Gastrocnemius medialis (tissue), 4 donors: ENCODE measurements around the gene ADGRG1. TPM values are rescaled to one million over a fixed set of nuclear protein-coding genes. Genes with fewer than 3 reads are reported as not detected.

Experiments used
- ATAC-seq, 2 donors: fragments of 150-250 bp; one replicate each; pipeline ENCODE4 v1.9.1; 2016
- DNase-seq, 2 donors: peaks; one replicate each; pipeline ENCODE4 v3.0.0-alpha.2; 2019
- H3K27ac ChIP-seq, 4 donors: fragments of 200-600 bp; sonication (generic); 1 replicate in 1 of 4; 2 replicates in 3 of 4; pipeline ENCODE4 v1.5.1; 2016 to 2018; ENCODE audit warnings: mild to moderate bottlenecking in 2 of 4, moderate library complexity in 1 of 4
- H3K27me3 ChIP-seq, 3 donors: fragments of 200-600 bp; sonication (generic) in 2 of 3; 1 replicate in 1 of 3; 2 replicates in 2 of 3; pipeline versions ENCODE4 v1.5.1 to v1.6.0; 2016 to 2019; ENCODE audit warnings: mild to moderate bottlenecking in 1 of 3, moderate library complexity in 1 of 3
- H3K36me3 ChIP-seq, 2 donors: fragments of 200-600 bp; sonication (generic) in 1 of 2; one replicate each; pipeline ENCODE4 v1.5.1; 2017 to 2018
- H3K4me1 ChIP-seq, 2 donors: fragments of 200-600 bp; sonication (generic) in 1 of 2; one replicate each; pipeline ENCODE4 v1.5.1; 2016 to 2017; ENCODE audit warnings: mild to moderate bottlenecking in 2 of 2
- H3K4me3 ChIP-seq, 4 donors: fragments of 200-600 bp; sonication (generic) in 3 of 4; 1 replicate in 1 of 4; 2 replicates in 3 of 4; pipeline ENCODE4 v1.5.1; 2016 to 2019; ENCODE audit warnings: mild to moderate bottlenecking in 2 of 4
- H3K9me3 ChIP-seq, 3 donors: fragments of 200-600 bp; sonication (generic) in 2 of 3; 1 replicate in 1 of 3; 2 replicates in 2 of 3; pipeline ENCODE4 v1.5.1; 2016 to 2019
- POLR2A ChIP-seq, 2 donors: fragments of 450-650 bp; IDR thresholded peaks; one replicate each; pipeline ENCODE4 v1.6.1; 2017; ENCODE audit warnings: antibody characterized with exemption in 2 of 2, mild to moderate bottlenecking in 2 of 2, moderate library complexity in 2 of 2
- in situ Hi-C, 4 donors: fragments of 200-750 bp; cut with MboI; loops; one replicate each; pipeline versions ENCODE4 v1.15.0 to v1.8.0; 2017; ENCODE audit warnings: low sequenced_read_pairs in 4 of 4
- intact Hi-C: fragments of 100-400 bp; cut with DNase I; formaldehyde crosslinking; loops from one replicate; pipeline ENCODE4 v1.15.1; 2023; ENCODE audit warnings: low total_unique reads
- total RNA-seq, 4 donors: library from RNA; depleted of rRNA; stranded (reverse); fragments of >200 nt; gene quantifications; one replicate each; pipeline versions ENCODE4 v1.1.0 to v1.2.3, GENCODE V29; 2016
- TF ChIP-seq, protein P1 (sequence below), 5 experiments: fragments of 450-650 bp in 3 of 5; fragments of 200-600 bp in 2 of 5; sonication (generic) in 2 of 5; IDR thresholded peaks in 4 of 5; conservative IDR thresholded peaks in 1 of 5; 1 replicate in 4 of 5; 2 replicates in 1 of 5; pipeline ENCODE4 v1.5.1; 2016 to 2019; ENCODE audit warnings: antibody characterized with exemption in 5 of 5, mild to moderate bottlenecking in 3 of 5, moderate library complexity in 3 of 5

The ADGRG1 gene
- total RNA-seq, 4 donors from 2014 or later: 9.8 to 14.6 (median 13.3) TPM

DNA sequence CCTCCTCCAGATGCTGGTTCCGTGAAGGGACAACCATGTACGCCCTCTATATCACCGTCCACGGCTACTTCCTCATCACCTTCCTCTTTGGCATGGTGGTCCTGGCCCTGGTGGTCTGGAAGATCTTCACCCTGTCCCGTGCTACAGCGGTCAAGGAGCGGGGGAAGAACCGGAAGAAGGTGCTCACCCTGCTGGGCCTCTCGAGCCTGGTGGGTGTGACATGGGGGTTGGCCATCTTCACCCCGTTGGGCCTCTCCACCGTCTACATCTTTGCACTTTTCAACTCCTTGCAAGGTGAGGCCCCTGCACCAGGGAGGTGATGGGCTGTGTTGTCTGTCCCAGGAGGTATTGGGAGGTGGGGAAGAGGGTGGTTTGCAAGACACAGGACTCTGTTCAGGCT lies 57.2 kb downstream of the ADGRG1 start:
- H3K27me3 ChIP-seq: peaks cover 0 to 5% (median 0%) of the 10 kb centered on the region in 3 donors
- no peaks in the 10 kb centered on the region for H3K9me3 ChIP-seq
- in situ Hi-C loops: no loop called here
- no peaks in the 10 kb centered on the region for H3K36me3 ChIP-seq
- DNase-seq (no peak), ATAC-seq (no peak)
- no peak overlapping the region for H3K4me3 ChIP-seq
- intact Hi-C loops: no loop called here
- H3K27ac ChIP-seq: no peak overlapping the region
- TF ChIP-seq, protein P1, sequence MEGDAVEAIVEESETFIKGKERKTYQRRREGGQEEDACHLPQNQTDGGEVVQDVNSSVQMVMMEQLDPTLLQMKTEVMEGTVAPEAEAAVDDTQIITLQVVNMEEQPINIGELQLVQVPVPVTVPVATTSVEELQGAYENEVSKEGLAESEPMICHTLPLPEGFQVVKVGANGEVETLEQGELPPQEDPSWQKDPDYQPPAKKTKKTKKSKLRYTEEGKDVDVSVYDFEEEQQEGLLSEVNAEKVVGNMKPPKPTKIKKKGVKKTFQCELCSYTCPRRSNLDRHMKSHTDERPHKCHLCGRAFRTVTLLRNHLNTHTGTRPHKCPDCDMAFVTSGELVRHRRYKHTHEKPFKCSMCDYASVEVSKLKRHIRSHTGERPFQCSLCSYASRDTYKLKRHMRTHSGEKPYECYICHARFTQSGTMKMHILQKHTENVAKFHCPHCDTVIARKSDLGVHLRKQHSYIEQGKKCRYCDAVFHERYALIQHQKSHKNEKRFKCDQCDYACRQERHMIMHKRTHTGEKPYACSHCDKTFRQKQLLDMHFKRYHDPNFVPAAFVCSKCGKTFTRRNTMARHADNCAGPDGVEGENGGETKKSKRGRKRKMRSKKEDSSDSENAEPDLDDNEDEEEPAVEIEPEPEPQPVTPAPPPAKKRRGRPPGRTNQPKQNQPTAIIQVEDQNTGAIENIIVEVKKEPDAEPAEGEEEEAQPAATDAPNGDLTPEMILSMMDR (IDR thresholded peaks at IDR 0.05 in 4 of 5, conservative IDR thresholded peaks at IDR 0.05 in 1 of 5): no peak
- TF ChIP-seq POLR2A (IDR thresholded peaks at IDR 0.05): no peak
- no peaks in the 10 kb centered on the region for H3K4me1 ChIP-seq

DNA sequence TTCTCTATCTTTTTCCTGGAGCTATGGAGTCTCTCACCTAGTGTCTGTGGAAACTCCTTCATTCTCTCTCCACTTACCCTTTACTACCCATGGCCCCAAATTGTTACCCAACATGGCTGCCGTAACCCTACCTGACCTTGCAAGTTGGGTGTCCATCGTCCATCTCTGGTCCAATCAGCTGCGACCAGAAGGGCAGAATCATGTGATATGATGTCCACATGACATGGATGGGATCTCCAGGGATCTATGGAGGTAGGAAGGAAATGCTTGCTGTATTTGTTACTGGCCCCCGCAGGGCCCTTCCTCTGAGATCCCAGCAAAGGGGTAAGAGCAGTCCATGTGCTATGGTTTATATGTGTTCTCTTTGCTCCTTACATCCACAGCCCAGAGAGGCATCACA lies 58.1 kb downstream of the ADGRG1 start:
- in situ Hi-C loops: no loop called here
- Histone ChIP-seq H3K4me3 (no peak overlapping the region), H3K27ac (no peak overlapping the region), H3K27me3 (peaks cover 0 to 5% (median 0%) of the 10 kb centered on the region in 3 donors), H3K4me1 (no peaks in the 10 kb centered on the region), H3K9me3 (no peaks in the 10 kb centered on the region), H3K36me3 (no peaks in the 10 kb centered on the region)
- DNase-seq (no peak), ATAC-seq (no peak)
- intact Hi-C loops: no loop called here
- TF ChIP-seq POLR2A (IDR thresholded peaks at IDR 0.05): no peak
- TF ChIP-seq, protein P1 (IDR thresholded peaks at IDR 0.05 in 4 of 5, conservative IDR thresholded peaks at IDR 0.05 in 1 of 5): no peak

DNA sequence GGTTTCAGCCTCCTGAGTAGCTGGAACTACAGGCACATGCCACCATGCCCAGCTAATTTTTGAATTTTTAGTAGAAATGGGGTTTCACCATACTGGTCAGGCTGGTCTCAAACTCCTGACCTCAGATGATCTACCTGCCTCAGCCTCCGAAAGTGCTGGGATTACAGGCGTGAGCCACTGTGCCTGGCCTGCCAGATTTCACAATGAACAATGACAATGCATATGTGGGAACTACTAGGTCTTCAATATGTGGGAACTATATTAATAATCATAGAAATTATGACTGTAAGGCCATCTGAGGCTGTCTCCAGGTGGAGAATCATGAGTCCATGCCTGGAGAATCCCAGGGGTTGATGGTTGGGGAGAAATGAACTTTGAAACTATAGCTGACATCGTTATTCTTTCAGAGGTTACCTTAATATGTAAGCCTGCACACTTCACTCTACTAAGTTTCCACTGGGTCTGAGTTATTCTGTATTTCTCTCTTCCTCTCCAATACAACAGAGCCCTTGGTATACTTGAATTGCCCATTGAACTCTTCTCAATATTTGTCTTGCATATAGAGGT lies 59.0 kb downstream of the ADGRG1 start:
- in situ Hi-C loops (no loop called here), intact Hi-C loops (no loop called here)
- ATAC-seq (no peak), DNase-seq (no peak)
- Histone ChIP-seq H3K9me3 (no peaks in the 10 kb centered on the region), H3K4me1 (no peaks in the 10 kb centered on the region), H3K27ac (no peak overlapping the region), H3K27me3 (peaks cover 0 to 5% (median 0%) of the 10 kb centered on the region in 3 donors), H3K4me3 (no peak overlapping the region), H3K36me3 (no peaks in the 10 kb centered on the region)
- no peak for TF ChIP-seq POLR2A (IDR thresholded peaks at IDR 0.05)
- TF ChIP-seq, protein P1 (IDR thresholded peaks at IDR 0.05 in 4 of 5, conservative IDR thresholded peaks at IDR 0.05 in 1 of 5): no peak

DNA sequence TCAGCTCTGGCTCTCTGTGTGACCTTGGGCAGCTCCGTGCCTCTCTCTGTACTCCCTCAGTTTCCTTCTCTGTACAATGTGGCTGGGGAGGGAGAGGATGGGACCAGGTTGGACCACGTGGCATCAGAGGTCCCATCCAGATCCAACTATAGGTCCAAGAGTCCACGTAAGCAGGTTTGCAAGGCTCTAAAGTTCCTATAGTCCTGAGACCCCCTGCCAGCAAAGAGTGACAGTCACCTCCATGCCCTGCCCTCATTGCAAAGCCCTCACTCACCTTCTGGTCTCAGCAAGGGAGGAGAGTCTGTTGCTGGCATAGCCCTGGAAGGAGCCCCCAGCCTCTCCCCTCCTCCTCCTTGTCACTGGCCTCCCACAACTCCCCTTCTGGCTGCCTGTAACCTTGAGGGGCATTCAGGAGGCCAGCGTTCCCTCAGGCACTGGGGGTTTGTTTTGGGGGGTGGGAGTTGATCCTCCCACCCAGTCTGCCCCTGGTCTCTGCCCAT lies 60.1 kb downstream of the ADGRG1 start:
- ATAC-seq (no peak), DNase-seq (no peak)
- in situ Hi-C loops (no loop called here), intact Hi-C loops (no loop called here)
- Histone ChIP-seq H3K9me3 (no peaks in the 10 kb centered on the region), H3K4me3 (no peak overlapping the region), H3K27me3 (peaks cover 0 to 5% (median 0%) of the 10 kb centered on the region in 3 donors), H3K36me3 (no peaks in the 10 kb centered on the region), H3K27ac (no peak overlapping the region), H3K4me1 (no peaks in the 10 kb centered on the region)
- no peak for TF ChIP-seq POLR2A (IDR thresholded peaks at IDR 0.05)
- TF ChIP-seq, protein P1 (IDR thresholded peaks at IDR 0.05 in 4 of 5, conservative IDR thresholded peaks at IDR 0.05 in 1 of 5): no peak
